Choroid plexus epithelial cell (primary cell): ENCODE measurements around the gene ASTN2.

Source experiments
- DNase-seq: peaks from one replicate; pipeline ENCODE4 v3.0.0-alpha.2; 2010; ENCODE audit warnings: low read depth
- H3K4me3 ChIP-seq: 2 replicates; pipeline ENCODE4 v1.5.1; 2011; ENCODE audit warnings: low read depth, mild to moderate bottlenecking, control low read depth, low read length, moderate library complexity
- TF ChIP-seq, protein P1 (sequence below): conservative IDR thresholded peaks from 2 replicates; pipeline ENCODE4 v1.5.1; 2011; ENCODE audit warnings: low read depth, mild to moderate bottlenecking, control low read depth, inconsistent platforms, low read length, moderate library complexity

The ASTN2 gene

DNA sequence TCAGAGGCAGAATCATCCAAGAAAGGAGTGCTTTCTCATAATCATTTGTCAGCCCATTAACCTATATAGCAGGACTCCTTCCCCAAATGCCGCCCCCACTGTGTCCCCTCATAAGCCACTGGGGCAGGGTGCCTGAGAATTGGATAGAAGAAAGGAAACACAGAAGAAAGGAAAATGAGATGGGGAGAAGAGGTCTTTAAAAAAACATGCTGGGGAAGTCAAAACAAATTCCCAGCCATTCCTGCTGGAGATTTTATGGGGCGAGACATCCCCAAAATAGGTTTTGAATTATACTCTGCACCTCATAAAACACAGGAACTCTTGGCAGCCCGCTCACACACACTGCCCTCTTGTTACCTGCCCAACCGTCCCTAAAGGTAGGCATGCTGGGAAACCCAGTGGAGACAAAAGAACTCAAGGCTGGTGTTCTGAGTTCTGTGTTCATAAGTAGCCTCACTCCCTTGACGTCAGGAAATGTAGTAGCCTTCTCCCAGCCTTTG is 19.7 kb downstream of the ASTN2 start:
- TF ChIP-seq, protein P1, sequence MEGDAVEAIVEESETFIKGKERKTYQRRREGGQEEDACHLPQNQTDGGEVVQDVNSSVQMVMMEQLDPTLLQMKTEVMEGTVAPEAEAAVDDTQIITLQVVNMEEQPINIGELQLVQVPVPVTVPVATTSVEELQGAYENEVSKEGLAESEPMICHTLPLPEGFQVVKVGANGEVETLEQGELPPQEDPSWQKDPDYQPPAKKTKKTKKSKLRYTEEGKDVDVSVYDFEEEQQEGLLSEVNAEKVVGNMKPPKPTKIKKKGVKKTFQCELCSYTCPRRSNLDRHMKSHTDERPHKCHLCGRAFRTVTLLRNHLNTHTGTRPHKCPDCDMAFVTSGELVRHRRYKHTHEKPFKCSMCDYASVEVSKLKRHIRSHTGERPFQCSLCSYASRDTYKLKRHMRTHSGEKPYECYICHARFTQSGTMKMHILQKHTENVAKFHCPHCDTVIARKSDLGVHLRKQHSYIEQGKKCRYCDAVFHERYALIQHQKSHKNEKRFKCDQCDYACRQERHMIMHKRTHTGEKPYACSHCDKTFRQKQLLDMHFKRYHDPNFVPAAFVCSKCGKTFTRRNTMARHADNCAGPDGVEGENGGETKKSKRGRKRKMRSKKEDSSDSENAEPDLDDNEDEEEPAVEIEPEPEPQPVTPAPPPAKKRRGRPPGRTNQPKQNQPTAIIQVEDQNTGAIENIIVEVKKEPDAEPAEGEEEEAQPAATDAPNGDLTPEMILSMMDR = no peak
- DNase-seq = no peak
- no peak overlapping the region for H3K4me3 ChIP-seq

DNA sequence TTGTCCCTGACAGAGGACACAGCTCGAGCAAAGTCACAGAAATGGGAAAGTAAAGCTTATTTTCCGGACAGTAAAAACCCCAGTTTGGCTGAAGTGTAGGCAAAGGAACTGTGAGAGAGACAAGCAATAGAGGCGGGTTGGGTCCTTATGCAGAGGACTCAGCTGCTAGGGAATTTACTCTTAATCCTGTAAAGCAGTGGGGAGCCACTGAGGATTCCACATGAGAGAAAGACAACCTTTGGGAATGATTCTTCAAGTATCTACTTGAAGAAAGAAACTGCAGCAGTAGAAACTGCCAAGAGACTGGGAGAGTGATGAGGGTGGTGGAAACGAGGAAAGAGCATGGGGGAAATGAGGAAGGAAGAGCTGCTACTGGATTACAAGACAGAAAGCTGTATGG is 20.2 kb downstream of the ASTN2 start:
- no peak for DNase-seq
- no peak overlapping the region for H3K4me3 ChIP-seq
- TF ChIP-seq, protein P1 = no peak

DNA sequence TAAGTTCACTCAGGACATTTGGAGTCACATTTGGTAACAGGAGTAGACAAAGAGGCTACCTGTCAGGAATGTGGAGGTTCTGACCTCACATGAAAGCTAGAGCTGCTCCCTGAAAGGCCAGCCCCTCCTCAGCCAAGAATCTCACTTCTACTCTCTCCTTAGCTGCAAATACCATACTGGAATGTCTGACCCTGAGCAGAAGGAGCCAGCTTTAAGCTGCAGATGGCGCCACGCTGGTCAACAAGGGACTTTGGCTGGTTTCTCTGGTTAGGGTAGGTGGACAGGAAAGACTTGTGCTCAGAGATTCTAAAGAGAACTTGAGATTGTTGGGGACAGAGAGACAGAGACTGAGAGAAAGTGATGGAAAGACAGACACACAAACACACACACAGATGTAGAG is 21.9 kb downstream of the ASTN2 start:
- TF ChIP-seq, protein P1 = no peak
- DNase-seq = no peak

DNA sequence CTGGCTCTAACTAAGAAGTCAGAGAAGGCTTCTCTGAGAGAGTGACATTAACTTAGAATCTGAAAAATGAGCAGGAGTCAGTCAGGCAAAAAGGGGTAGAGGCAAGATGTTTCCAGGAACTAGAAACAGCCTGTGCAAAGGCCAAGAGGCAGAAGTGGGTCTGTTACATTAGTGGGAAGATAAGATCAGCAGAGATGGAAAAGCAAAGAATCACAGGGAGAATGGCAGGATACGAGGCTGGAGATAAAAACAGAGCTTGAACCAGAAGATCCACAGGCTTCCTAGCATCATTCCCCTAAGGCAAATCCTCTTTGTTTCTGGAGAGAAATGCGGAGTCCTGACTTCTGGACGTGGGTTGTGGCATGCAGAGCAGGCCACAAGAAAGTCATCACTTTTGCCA is 27.4 kb downstream of the ASTN2 start:
- H3K4me3 ChIP-seq = no peak overlapping the region
- DNase-seq = no peak
- TF ChIP-seq, protein P1 = no peak

More for the DNA sequence above, 21.9 kb downstream of the ASTN2 start:
- H3K4me3 ChIP-seq = no peak overlapping the region

DNA sequence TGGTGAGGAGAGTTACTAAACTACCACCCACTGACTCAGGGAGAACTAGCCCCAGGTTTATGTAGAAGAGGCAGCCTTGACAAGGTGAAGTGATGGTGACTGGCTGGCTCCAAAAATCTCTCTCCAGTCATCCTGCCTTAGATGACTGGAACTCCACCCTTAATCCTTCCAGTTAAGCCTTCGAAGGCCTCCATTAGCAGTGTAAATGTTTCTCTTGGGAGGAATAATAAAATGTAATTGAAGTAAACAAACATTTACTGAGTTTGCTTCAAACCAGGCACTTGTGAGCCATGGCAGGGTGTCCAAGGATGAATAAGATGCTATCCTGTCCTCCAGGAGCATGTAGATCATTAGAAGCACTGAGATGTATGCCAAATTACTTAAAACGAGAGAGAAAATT is 35.5 kb downstream of the ASTN2 start:
- TF ChIP-seq, protein P1 = no peak
- no peak overlapping the region for H3K4me3 ChIP-seq
- DNase-seq = no peak

DNA sequence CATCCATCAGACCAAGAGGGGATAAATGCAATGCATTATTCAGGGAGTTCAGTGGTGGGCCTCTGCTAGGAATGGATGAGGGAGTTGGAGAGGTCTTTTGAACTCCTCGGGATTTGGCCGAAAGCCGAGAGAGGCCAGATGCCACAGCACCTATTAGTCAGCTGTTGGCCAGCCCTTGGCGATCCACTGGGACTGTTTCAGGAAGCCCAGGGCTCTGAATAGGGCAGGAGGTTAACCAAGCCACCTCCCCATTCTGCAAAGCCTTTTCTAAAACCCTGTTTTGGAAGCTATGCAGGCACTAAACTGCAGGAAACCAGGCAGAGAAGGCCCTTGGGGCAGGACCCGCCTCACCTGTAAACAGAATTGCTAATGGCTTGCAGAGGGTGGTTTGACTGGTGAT is 37.8 kb downstream of the ASTN2 start:
- TF ChIP-seq, protein P1 = no peak
- H3K4me3 ChIP-seq = no peak overlapping the region
- no peak for DNase-seq

DNA sequence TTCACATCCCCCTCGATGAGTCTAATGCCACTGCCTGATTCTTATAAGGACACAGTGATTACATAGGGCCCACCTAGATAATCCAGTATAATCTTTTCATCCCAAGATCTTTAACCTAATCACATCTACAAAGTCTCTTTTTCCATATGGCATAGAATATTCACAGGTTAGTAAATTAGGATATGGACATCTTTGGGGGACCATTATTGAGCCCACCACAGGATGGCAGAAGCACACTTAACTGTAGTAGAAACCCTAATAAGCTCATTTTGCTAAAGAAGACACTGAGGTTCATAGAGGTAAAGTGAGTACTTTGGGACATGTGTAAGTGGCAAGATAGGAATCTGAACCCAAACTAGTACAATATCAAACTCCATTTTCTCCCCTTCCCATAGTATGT is 38.9 kb downstream of the ASTN2 start:
- H3K4me3 ChIP-seq = no peak overlapping the region
- TF ChIP-seq, protein P1 = no peak
- DNase-seq = no peak
